ENCODE results near the gene PSMB3. TPM values are rescaled to one million over a fixed set of nuclear protein-coding genes. Genes with fewer than 3 reads are reported as not detected.
"Not testable (repeated sequence)": the region's sequence is repeated elsewhere in the genome, so short reads cannot be mapped to it uniquely, and the experiment has no call there.

PSMB3 gene
- total RNA-seq, 1 experiment from 2014 or later = 346 TPM

DNA sequence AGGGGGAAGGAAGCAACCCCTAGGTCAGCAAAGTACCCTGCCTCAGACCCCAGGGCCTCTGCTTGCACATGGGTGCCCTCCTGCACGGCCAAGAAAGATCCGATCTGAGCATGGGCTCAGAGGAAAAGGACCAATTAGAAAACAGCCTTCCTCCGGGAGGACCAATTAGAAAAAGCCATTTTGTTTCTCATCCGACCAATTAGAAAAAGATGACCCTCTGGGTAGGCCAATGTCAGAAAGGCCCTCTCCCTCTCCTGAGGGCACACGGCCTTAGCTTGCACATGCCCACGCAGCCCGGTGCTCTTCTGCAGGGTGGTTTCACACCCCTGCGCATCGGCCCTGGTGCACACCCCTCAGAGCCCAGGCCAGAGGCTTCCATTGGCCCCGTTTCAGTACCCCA lies 27.5 kb upstream of the PSMB3 start:
- H3K79me2 ChIP-seq (ENCODE audit: insufficient read depth, low read length) = no peaks in the 10 kb centered on the region
- H3K4me2 ChIP-seq (ENCODE audit: low read length) = no peak overlapping the region
- POLR2A ChIA-PET = interaction anchor here (1.1 kb wide), 1 partner anchor 10 kb away, joined by 3 read pairs; no protein-coding TSS in a partner anchor
- TF ChIP-seq SIN3A (IDR thresholded peaks at IDR 0.05; ENCODE audit: low read depth) (no peak), POLR2A (IDR thresholded peaks at IDR 0.05; ENCODE audit: borderline replicate concordance, extremely low read depth, insufficient read depth, insufficient read length) (no peak), RAD21 (IDR thresholded peaks at IDR 0.05; ENCODE audit: low read depth) (no peak), REST (IDR thresholded peaks at IDR 0.05; ENCODE audit: low read depth) (no peak), ZNF274 (IDR thresholded peaks at IDR 0.05; ENCODE audit: low read depth, low read length) (no peak), CTCF (IDR thresholded peaks at IDR 0.05 in 2 of 3, conservative IDR thresholded peaks at IDR 0.05 in 1 of 3; ENCODE audit: borderline replicate concordance in 1 of 3, insufficient read depth in 1 of 3, low read depth in 2 of 3, low read length in 2 of 3) (no peak), POLR2AphosphoS5 (IDR thresholded peaks at IDR 0.05; ENCODE audit: low read depth, low read length) (no peak), JUND (IDR thresholded peaks at IDR 0.05) (no peak)
- TF ChIP-seq, protein P1, sequence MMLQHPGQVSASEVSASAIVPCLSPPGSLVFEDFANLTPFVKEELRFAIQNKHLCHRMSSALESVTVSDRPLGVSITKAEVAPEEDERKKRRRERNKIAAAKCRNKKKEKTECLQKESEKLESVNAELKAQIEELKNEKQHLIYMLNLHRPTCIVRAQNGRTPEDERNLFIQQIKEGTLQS (IDR thresholded peaks at IDR 0.05) = no peak
- H3K27me3 ChIP-seq (ENCODE audit: insufficient read depth, low read length) = no peaks in the 10 kb centered on the region
- no peaks in the 10 kb centered on the region for H4K20me1 ChIP-seq (ENCODE audit: insufficient read depth)
- H3K9me2 ChIP-seq (ENCODE audit: insufficient read depth) = no peaks in the 10 kb centered on the region
- no peak overlapping the region for H3K27ac ChIP-seq (ENCODE audit: low read depth, low read length)
- H3K9me3 ChIP-seq (ENCODE audit: control insufficient read depth in 1 of 2, insufficient read depth in 1 of 2, low read depth in 1 of 2, low read length in 2 of 2) = no peaks in the 10 kb centered on the region
- H3K36me3 ChIP-seq (ENCODE audit: control insufficient read depth in 1 of 2, insufficient read depth in 2 of 2, low read length in 2 of 2) = peaks cover 10 to 18% of the 10 kb centered on the region in 2 experiments
- no peak overlapping the region for H3K4me3 ChIP-seq (replicated peaks in 1 of 2; ENCODE audit: low read depth in 1 of 2, low read length in 2 of 2)
- no peak overlapping the region for H2AFZ ChIP-seq (ENCODE audit: low read depth, low read length, poor library complexity, severe bottlenecking)
- CTCF ChIA-PET = no interaction called here
- intact Hi-C loops (cut with micrococcal nuclease) = no loop called here
- peaks cover 3 to 14% of the 10 kb centered on the region in 2 experiments; a peak in 2 of 4 replicates for H3K4me1 ChIP-seq (ENCODE audit: control insufficient read depth in 1 of 2, insufficient read depth in 2 of 2, low read length in 2 of 2)
- ATAC-seq (no peak), DNase-seq (ENCODE audit: low read depth, low spot score) (no peak)
- no peak overlapping the region for H3K9ac ChIP-seq (ENCODE audit: low read length)
- no TSS peak for BruUV-seq (replicated peaks)
- RAD21 ChIA-PET (ENCODE audit: low non-redundant PET in 1 of 2, low total read pairs in 2 of 2, uncharacterized antibody in 2 of 2, unreplicated experiment in 2 of 2) = no interaction called here

DNA sequence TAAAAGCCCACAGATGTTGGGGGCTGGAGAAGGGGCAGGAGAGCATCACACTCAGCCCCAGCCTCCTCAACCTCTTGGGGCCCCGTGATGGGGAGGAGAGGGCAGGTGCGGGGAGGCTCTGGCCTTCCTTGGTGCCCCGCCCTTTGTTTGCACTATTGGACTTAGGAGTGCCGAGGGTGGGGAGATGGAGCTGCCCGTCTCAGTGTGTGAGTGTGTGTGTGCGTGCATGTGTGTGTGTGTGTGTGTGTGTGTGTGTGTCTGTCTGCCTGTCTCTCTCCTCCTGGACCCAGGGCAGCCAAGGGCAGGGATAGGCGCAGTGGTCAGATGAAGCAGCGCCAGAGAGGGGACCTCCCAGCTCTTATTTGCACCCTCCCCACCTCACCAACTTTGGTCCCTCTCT lies 26.4 kb upstream of the PSMB3 start:
- H3K4me2 ChIP-seq (ENCODE audit: low read length); BruUV-seq (replicated peaks); H3K9me2 ChIP-seq (ENCODE audit: insufficient read depth); DNase-seq (ENCODE audit: low read depth, low spot score); H3K27me3 ChIP-seq (ENCODE audit: insufficient read depth, low read length); ATAC-seq; intact Hi-C loops (cut with micrococcal nuclease); H3K9me3 ChIP-seq (ENCODE audit: control insufficient read depth in 1 of 2, insufficient read depth in 1 of 2, low read depth in 1 of 2, low read length in 2 of 2); H3K4me3 ChIP-seq (replicated peaks in 1 of 2; ENCODE audit: low read depth in 1 of 2, low read length in 2 of 2); H3K79me2 ChIP-seq (ENCODE audit: insufficient read depth, low read length); POLR2A ChIA-PET; H3K27ac ChIP-seq (ENCODE audit: low read depth, low read length); H3K9ac ChIP-seq (ENCODE audit: low read length); RAD21 ChIA-PET (ENCODE audit: low non-redundant PET in 1 of 2, low total read pairs in 2 of 2, uncharacterized antibody in 2 of 2, unreplicated experiment in 2 of 2); CTCF ChIA-PET; H4K20me1 ChIP-seq (ENCODE audit: insufficient read depth); H2AFZ ChIP-seq (ENCODE audit: low read depth, low read length, poor library complexity, severe bottlenecking): not testable (repeated sequence)
- Histone ChIP-seq H3K4me1 (ENCODE audit: control insufficient read depth in 1 of 2, insufficient read depth in 2 of 2, low read length in 2 of 2) (peaks cover 4 to 18% of the 10 kb centered on the region in 2 experiments; a peak in 3 of 4 replicates), H3K36me3 (ENCODE audit: control insufficient read depth in 1 of 2, insufficient read depth in 2 of 2, low read length in 2 of 2) (peaks cover 8 to 10% of the 10 kb centered on the region in 2 experiments)

Measured in HCT116 (cell line).